ENCODE measurements around the gene HS2ST1. TPM values are rescaled to one million over a fixed set of nuclear protein-coding genes. Genes with fewer than 3 reads are reported as not detected.

The HS2ST1 gene
- total and polyA plus RNA-seq, 12 donors, result 2.4 to 21.4 (median 13.6) TPM

- H3K27me3 ChIP-seq, result no peaks in the 10 kb centered on the region
- DNase-seq (no peak), ATAC-seq (no peak)
- H3K9me3 ChIP-seq, result peaks cover 0 to 22% (median 3%) of the 10 kb centered on the region in 11 donors
- peaks cover 0 to 4% (median 0%) of the 10 kb centered on the region in 9 donors for H3K36me3 ChIP-seq
- H3K4me3 ChIP-seq, result no peak overlapping the region
- H3K27ac ChIP-seq, result no peak overlapping the region
- intact Hi-C loops (cut with DNase I), result loop anchor here in 1 of 10 donors (5.0 kb wide), 1 partner anchor 1140 kb away; no protein-coding TSS in a partner anchor
- no peak for TF ChIP-seq CTCF (IDR thresholded peaks at IDR 0.05)
- peaks cover 0 to 6% (median 0%) of the 10 kb centered on the region in 9 donors for H3K4me1 ChIP-seq
- 62 to 75% methylated on average over 4 of the region's 4 CpGs for WGBS, 2 donors
Measured at GRCh38 chr1:87046951-87047350, 132.5 kb downstream of the HS2ST1 start.

GRCh38 chr1:87048237-87048636, 133.8 kb downstream of the HS2ST1 start:
- no peak for ATAC-seq

GRCh38 chr1:87051965-87052364, 137.5 kb downstream of the HS2ST1 start:
- DNase-seq (no peak), ATAC-seq (no peak)
- Histone ChIP-seq H3K27ac (no peak overlapping the region), H3K4me3 (no peak overlapping the region), H3K4me1 (peaks cover 0 to 6% (median 0%) of the 10 kb centered on the region in 9 donors), H3K36me3 (peaks cover 0 to 4% (median 0%) of the 10 kb centered on the region in 9 donors), H3K27me3 (no peaks in the 10 kb centered on the region), H3K9me3 (peaks cover 0 to 20% (median 3%) of the 10 kb centered on the region in 11 donors)
- TF ChIP-seq CTCF (IDR thresholded peaks at IDR 0.05), result no peak
- intact Hi-C loops (cut with DNase I), result no loop called here
- whole genome bisulfite sequencing, 2 donors, result 96 to 98% methylated on average over 5 of the region's 5 CpGs

More at GRCh38 chr1:87048237-87048636, 133.8 kb downstream of the HS2ST1 start:
- no peak for TF ChIP-seq CTCF (IDR thresholded peaks at IDR 0.05)
- Histone ChIP-seq H3K36me3 (peaks cover 0 to 4% (median 0%) of the 10 kb centered on the region in 9 donors), H3K9me3 (peaks cover 0 to 22% (median 3%) of the 10 kb centered on the region in 11 donors), H3K27ac (no peak overlapping the region), H3K27me3 (no peaks in the 10 kb centered on the region), H3K4me1 (peaks cover 0 to 6% (median 0%) of the 10 kb centered on the region in 9 donors), H3K4me3 (no peak overlapping the region)
- DNase-seq, result no peak
- intact Hi-C loops (cut with DNase I), result loop anchor here in 1 of 10 donors (1.0 to 5.0 kb wide), 2 partner anchors 27 to 1139 kb away; no protein-coding TSS in a partner anchor
- WGBS, 2 donors, result 92 to 96% methylated on average over 3 of the region's 3 CpGs

GRCh38 chr1:87052400-87052799, 138.0 kb downstream of the HS2ST1 start:
- TF ChIP-seq CTCF (IDR thresholded peaks at IDR 0.05), result no peak
- Histone ChIP-seq H3K27ac (no peak overlapping the region), H3K4me3 (no peak overlapping the region), H3K36me3 (peaks cover 0 to 4% (median 0%) of the 10 kb centered on the region in 9 donors), H3K9me3 (peaks cover 0 to 16% (median 3%) of the 10 kb centered on the region in 11 donors), H3K4me1 (peaks cover 0 to 6% (median 0%) of the 10 kb centered on the region in 9 donors), H3K27me3 (no peaks in the 10 kb centered on the region)
- intact Hi-C loops (cut with DNase I), result no loop called here
- no peak for DNase-seq
- ATAC-seq, result no peak
- 93 to 96% methylated on average over 3 of the region's 3 CpGs for WGBS, 2 donors

Measured in heart right ventricle (tissue), 16 donors.